ENCODE data around the gene OR5V1.

DNA sequence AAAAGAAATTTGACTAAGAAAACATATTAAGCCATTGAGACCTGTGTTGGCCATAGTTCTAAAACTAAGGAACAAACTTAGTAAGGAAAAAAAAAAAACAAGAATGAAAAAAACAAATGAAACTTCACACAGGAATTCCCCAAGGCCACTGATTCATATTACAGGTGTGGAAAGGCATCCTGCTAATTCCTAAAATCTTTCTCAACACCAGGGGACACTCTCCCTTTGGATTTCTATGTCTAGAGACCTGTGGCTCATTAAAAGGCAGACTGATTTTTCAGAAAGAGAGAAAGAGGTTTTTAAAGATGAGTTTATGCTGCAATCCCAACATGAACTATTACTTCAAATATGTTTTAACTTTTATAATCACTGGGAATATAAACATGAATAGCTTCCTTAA, 45.9 kb upstream of the OR5V1 start, which contains the start of gene OR12D1:
- no peak for TF ChIP-seq ZNF778 (CRISPR knock-in tag; IDR thresholded peaks at IDR 0.05)
- TF ChIP-seq, protein P1, sequence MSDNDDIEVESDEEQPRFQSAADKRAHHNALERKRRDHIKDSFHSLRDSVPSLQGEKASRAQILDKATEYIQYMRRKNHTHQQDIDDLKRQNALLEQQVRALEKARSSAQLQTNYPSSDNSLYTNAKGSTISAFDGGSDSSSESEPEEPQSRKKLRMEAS (CRISPR knock-in tag; IDR thresholded peaks at IDR 0.05): no peak
- TF ChIP-seq, protein P2, sequence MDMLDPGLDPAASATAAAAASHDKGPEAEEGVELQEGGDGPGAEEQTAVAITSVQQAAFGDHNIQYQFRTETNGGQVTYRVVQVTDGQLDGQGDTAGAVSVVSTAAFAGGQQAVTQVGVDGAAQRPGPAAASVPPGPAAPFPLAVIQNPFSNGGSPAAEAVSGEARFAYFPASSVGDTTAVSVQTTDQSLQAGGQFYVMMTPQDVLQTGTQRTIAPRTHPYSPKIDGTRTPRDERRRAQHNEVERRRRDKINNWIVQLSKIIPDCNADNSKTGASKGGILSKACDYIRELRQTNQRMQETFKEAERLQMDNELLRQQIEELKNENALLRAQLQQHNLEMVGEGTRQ (CRISPR knock-in tag; IDR thresholded peaks at IDR 0.05): no peak
- TF ChIP-seq POLR2AphosphoS5 (IDR thresholded peaks at IDR 0.05; ENCODE audit: control insufficient read depth, insufficient read depth, low read depth, low read length): no peak
